ENCODE measurements around the gene SIN3A. TPM values are rescaled to one million over a fixed set of nuclear protein-coding genes. Genes with fewer than 3 reads are reported as not detected.

Gene SIN3A
- total and polyA plus RNA-seq, 2 of the 8 experiments (the other 6 are each of a cell fraction or from before 2014, with no cell fraction given) = 69.5 to 109 TPM

DNA sequence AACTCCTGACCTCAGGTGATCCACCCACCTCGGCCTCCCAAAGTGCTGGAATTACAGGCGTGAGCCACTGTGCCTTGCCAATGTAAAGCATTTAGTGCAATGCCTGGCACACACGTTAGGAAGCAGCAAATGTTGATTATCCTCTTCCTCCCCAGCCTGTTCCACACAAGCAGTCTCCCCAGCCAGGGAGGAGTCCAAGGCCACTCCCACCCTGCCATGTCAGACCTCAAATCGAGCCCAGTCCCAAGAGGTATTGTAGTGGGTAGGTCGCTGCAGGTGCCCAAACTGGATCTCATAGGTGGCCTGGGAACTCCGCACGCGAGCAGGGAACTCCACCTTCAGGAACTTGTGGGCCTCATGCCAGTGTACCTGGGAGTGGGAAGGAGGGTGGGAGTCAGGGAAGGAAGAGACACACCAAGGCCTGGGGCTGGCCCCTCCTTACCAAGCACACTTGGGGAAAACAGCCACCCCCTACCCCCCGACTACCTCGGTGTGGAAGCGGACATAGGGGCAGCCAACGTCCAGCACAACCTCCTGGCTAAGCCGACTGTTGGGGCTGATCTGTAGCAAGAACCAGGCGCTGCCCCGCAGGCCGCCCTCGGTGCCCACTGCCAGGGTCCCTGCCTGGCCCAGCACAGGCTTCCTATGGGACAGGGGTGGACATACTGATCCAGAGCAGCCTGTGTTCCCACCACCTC is 93.4 kb downstream of the SIN3A start (continued):
- no peak for TF ChIP-seq SUZ12 (IDR thresholded peaks at IDR 0.05; ENCODE audit: low read length)
- no peak for TF ChIP-seq EZH2 (IDR thresholded peaks at IDR 0.05; ENCODE audit: low read depth, low read length, severe bottlenecking)
- TF ChIP-seq MAFK (IDR thresholded peaks at IDR 0.05; ENCODE audit: low read depth, low read length) = no peak
- no peak for TF ChIP-seq MAX (IDR thresholded peaks at IDR 0.05)
- TF ChIP-seq TAF7 (optimal IDR thresholded peaks at IDR 0.05; ENCODE audit: borderline replicate concordance, low read depth, low read length) = no peak
- TF ChIP-seq POU5F1 (IDR thresholded peaks at IDR 0.05; ENCODE audit: low read depth, low read length) = no peak
- TF ChIP-seq NANOG (IDR thresholded peaks at IDR 0.05; ENCODE audit: insufficient read depth, low read depth, low read length, poor library complexity, severe bottlenecking) = no peak
- TF ChIP-seq CBX5 (IDR thresholded peaks at IDR 0.05; ENCODE audit: low read depth, low read length) = no peak
- TF ChIP-seq, protein P1, sequence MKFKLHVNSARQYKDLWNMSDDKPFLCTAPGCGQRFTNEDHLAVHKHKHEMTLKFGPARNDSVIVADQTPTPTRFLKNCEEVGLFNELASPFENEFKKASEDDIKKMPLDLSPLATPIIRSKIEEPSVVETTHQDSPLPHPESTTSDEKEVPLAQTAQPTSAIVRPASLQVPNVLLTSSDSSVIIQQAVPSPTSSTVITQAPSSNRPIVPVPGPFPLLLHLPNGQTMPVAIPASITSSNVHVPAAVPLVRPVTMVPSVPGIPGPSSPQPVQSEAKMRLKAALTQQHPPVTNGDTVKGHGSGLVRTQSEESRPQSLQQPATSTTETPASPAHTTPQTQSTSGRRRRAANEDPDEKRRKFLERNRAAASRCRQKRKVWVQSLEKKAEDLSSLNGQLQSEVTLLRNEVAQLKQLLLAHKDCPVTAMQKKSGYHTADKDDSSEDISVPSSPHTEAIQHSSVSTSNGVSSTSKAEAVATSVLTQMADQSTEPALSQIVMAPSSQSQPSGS (IDR thresholded peaks at IDR 0.05; ENCODE audit: low read length) = no peak
- TF ChIP-seq, protein P2, sequence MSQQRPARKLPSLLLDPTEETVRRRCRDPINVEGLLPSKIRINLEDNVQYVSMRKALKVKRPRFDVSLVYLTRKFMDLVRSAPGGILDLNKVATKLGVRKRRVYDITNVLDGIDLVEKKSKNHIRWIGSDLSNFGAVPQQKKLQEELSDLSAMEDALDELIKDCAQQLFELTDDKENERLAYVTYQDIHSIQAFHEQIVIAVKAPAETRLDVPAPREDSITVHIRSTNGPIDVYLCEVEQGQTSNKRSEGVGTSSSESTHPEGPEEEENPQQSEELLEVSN (IDR thresholded peaks at IDR 0.05) = no peak
- no peak for TF ChIP-seq PHF8 (conservative IDR thresholded peaks at IDR 0.05; ENCODE audit: low read depth, low read length)

Measured in H1 (cell line).